Endothelial cell of umbilical vein (primary cell): ENCODE data around the gene IBSP. TPM values are rescaled to one million over a fixed set of nuclear protein-coding genes. Genes with fewer than 3 reads are reported as not detected.

Source experiments
- BruUV-seq: library from RNA; stranded (reverse); fragments of 400-500 nt; replicated peaks from 2 replicates; lab custom pipeline; 2021; lab: Mats Ljungman, UMichigan
- CTCF ChIA-PET: fragments of 300-600, 350-600 bp; sonication (Branson Sonifier 250); formaldehyde crosslinking; loops from one replicate; lab custom pipeline; 2021; ENCODE audit warnings: antibody characterized with exemption, inconsistent platforms; lab: Charles Lee
- POLR2A ChIA-PET: fragments of 300-600, 350-600 bp; sonication (Branson Sonifier 250); formaldehyde crosslinking; loops from one replicate; lab custom pipeline; 2021; ENCODE audit warnings: antibody characterized with exemption, inconsistent platforms; lab: Charles Lee
- DNase-seq: peaks from one replicate; pipeline ENCODE4 v3.0.0-alpha.2; 2011; ENCODE audit warnings: low read depth, low spot score
- FAIRE-seq: peaks from 2 replicates; lab custom pipeline; 2011; peaks lifted over from hg19 to GRCh38; lab: Jason Lieb, UNC
- H2AFZ ChIP-seq: 2 replicates; pipeline ENCODE4 v1.6.0; 2012; ENCODE audit warnings: low read depth, low read length, control low read depth, inconsistent platforms
- H3K27ac ChIP-seq: 2 replicates; pipeline ENCODE4 v1.5.1; 2011; ENCODE audit warnings: low read depth, mild to moderate bottlenecking, control low read depth, low read length, moderate library complexity; ENCODE audit not compliant: insufficient read depth
- H3K27me3 ChIP-seq, 2 experiments: 2 replicates each; pipeline versions ENCODE4 v1.6.0 to v1.6.1; 2011; ENCODE audit warnings: low read length in 2 of 2, mixed read lengths in 1 of 2; ENCODE audit not compliant: control insufficient read depth in 2 of 2, insufficient read depth in 2 of 2
- H3K36me3 ChIP-seq, 2 experiments: 2 replicates in 1 of 2; 3 replicates in 1 of 2; pipeline ENCODE4 v1.5.1; 2011; ENCODE audit warnings: low read length in 2 of 2, mild to moderate bottlenecking in 1 of 2, moderate library complexity in 1 of 2; ENCODE audit not compliant: control insufficient read depth in 2 of 2, insufficient read depth in 2 of 2; ENCODE audit errors: extremely low read depth in 1 of 2
- H3K4me1 ChIP-seq: 3 replicates; pipeline ENCODE4 v1.5.1; 2011; ENCODE audit warnings: mild to moderate bottlenecking, low read length; ENCODE audit not compliant: control insufficient read depth, insufficient read depth; ENCODE audit errors: extremely low read depth
- H3K4me2 ChIP-seq: 2 replicates; pipeline ENCODE4 v1.6.1; 2011; ENCODE audit warnings: low read length, control low read depth, mixed read lengths; ENCODE audit not compliant: insufficient read depth
- H3K4me3 ChIP-seq, 3 experiments: fragments of 200-600 bp in 1 of 3; sonication (generic), shearing (Covaris generic) in 1 of 3; replicated peaks in 1 of 3; 2 replicates each; pipeline ENCODE4 v1.5.1; 2011 to 2016; ENCODE audit warnings: control low read depth in 3 of 3, low read length in 3 of 3, mild to moderate bottlenecking in 2 of 3, inconsistent platforms in 1 of 3, low read depth in 1 of 3, moderate library complexity in 1 of 3; ENCODE audit not compliant: insufficient read depth in 1 of 3
- H3K79me2 ChIP-seq: 2 replicates; pipeline ENCODE4 v1.6.0; 2012; ENCODE audit warnings: low read length, inconsistent platforms; ENCODE audit not compliant: control insufficient read depth, insufficient read depth
- H3K9ac ChIP-seq: replicated peaks from 2 replicates; pipeline ENCODE3; 2011; ENCODE audit warnings: low read length, control low read depth; ENCODE audit not compliant: insufficient read depth; ENCODE audit errors: extremely low read depth
- H3K9me1 ChIP-seq: replicated peaks from 3 replicates; pipeline ENCODE4 v1.6.0; 2011; ENCODE audit warnings: mild to moderate bottlenecking, low read length; ENCODE audit not compliant: control insufficient read depth, insufficient read depth; ENCODE audit errors: extremely low read depth
- H3K9me3 ChIP-seq: replicated peaks from 2 replicates; pipeline ENCODE4 v1.5.1; 2012; ENCODE audit warnings: low read length, inconsistent platforms; ENCODE audit not compliant: control insufficient read depth, insufficient read depth
- H4K20me1 ChIP-seq: replicated peaks from 2 replicates; pipeline ENCODE3; 2011; ENCODE audit warnings: mild to moderate bottlenecking, low read length; ENCODE audit not compliant: control insufficient read depth, insufficient read depth; ENCODE audit errors: extremely low read depth
- CTCF ChIP-seq, 2 donors: IDR thresholded peaks; 1 replicate in 1 of 2; 2 replicates in 1 of 2; pipeline ENCODE4 v1.5.1; 2011; ENCODE audit warnings: low read length in 2 of 2, mild to moderate bottlenecking in 2 of 2, moderate library complexity in 2 of 2, control low read depth in 1 of 2, inconsistent platforms in 1 of 2, low read depth in 1 of 2; ENCODE audit not compliant: insufficient read depth in 1 of 2; ENCODE audit errors: extremely low read depth in 1 of 2
- EZH2 ChIP-seq: IDR thresholded peaks from 2 replicates; pipeline ENCODE4 v1.6.1; 2012; ENCODE audit warnings: borderline replicate concordance, low read depth, mild to moderate bottlenecking, moderate library complexity, low read length, inconsistent platforms; ENCODE audit not compliant: severe bottlenecking
- FOS ChIP-seq: IDR thresholded peaks from 2 replicates; pipeline ENCODE4 v1.6.1; 2011; ENCODE audit warnings: mild to moderate bottlenecking, low read length, moderate library complexity, borderline replicate concordance; ENCODE audit not compliant: insufficient read depth
- GATA2 ChIP-seq: IDR thresholded peaks from 2 replicates; pipeline ENCODE4 v1.7.0; 2011; ENCODE audit warnings: low read depth, mild to moderate bottlenecking, moderate library complexity, mixed read lengths, low read length; ENCODE audit not compliant: insufficient read length, insufficient read depth
- JUN ChIP-seq: IDR thresholded peaks from 2 replicates; pipeline ENCODE4 v1.6.1; 2011; ENCODE audit warnings: borderline replicate concordance, low read depth; ENCODE audit not compliant: insufficient read length, insufficient read depth
- MAX ChIP-seq: IDR thresholded peaks from 2 replicates; pipeline ENCODE4 v1.6.1; 2011; ENCODE audit not compliant: insufficient read depth, insufficient read length
- MYC ChIP-seq: IDR thresholded peaks from one replicate; pipeline ENCODE4 v1.6.1; 2011; ENCODE audit warnings: mild to moderate bottlenecking, low read depth, low read length
- POLR2A ChIP-seq: IDR thresholded peaks from 2 replicates; pipeline ENCODE4 v1.6.1; 2012; ENCODE audit warnings: low read depth, mild to moderate bottlenecking, control low read depth, low read length
- POLR2AphosphoS5 ChIP-seq: IDR thresholded peaks from 2 replicates; pipeline ENCODE4 v1.6.1; 2012; ENCODE audit warnings: low read depth, mild to moderate bottlenecking, control low read depth, low read length, moderate library complexity; ENCODE audit not compliant: insufficient read depth
- dilution Hi-C: fragments of 300-500 bp; cut with MboI; formaldehyde crosslinking; loops from one replicate; pipeline ENCODE4 v1.15.0; 2019; ENCODE audit warnings: low sequenced_read_pairs; ENCODE audit not compliant: extremely low pct_ligation_motif_present
- intact Hi-C: fragments of 100-400 bp; cut with micrococcal nuclease; formaldehyde crosslinking; loops from one replicate; pipeline ENCODE4 v1.10.0; 2022
- polyA plus RNA-seq, 4 experiments: library from polyadenylated mRNA; depleted of rRNA in 3 of 4; stranded (reverse) in 3 of 4; unstranded in 1 of 4; fragments of >200 nt; gene quantifications; 2 replicates each; pipeline versions ENCODE4 v1.2.1 to v1.2.3, GENCODE V29; 2011 to 2012; ENCODE audit warnings: missing spikeins in 1 of 4
- total RNA-seq: library from RNA; stranded (reverse); gene quantifications from 2 replicates; pipeline ENCODE4 v1.2.3, GENCODE V29; 2021

Gene IBSP
- total and polyA plus RNA-seq, 2 donors (not counting 3 experiments of a cell fraction or from before 2014, with no cell fraction given): not detected

- no TSS peak for BruUV-seq
These were observed 35.0 kb downstream of the IBSP start for GRCh38 chr4:87834401-87834800.

GRCh38 chr4:87835197-87835596 lies 35.8 kb downstream of the IBSP start:
- intact Hi-C loops: loop anchor here (5.0 kb wide), 1 partner anchor 483 kb away; no protein-coding TSS in a partner anchor
- ChIA-PET POLR2A (no interaction called here), CTCF (interaction anchor here (1.0 to 1.7 kb wide), 5 partner anchors 14 to 377 kb away, joined by 3 to 7 read pairs (median 3); no protein-coding TSS in a partner anchor)
- TF ChIP-seq CTCF (IDR thresholded peaks at IDR 0.05; ENCODE audit: extremely low read depth in 1 of 2, insufficient read depth in 1 of 2, low read depth in 1 of 2, low read length in 2 of 2) (no peak), GATA2 (no peak), MYC (no peak), FOS (no peak), MAX (no peak), POLR2AphosphoS5 (no peak), POLR2A (no peak), EZH2 (no peak), JUN (no peak)
- Histone ChIP-seq H3K79me2 (no peaks in the 10 kb centered on the region), H3K27me3 (peaks cover 8 to 9% of the 10 kb centered on the region in 2 experiments), H3K9me3 (no peaks in the 10 kb centered on the region), H3K4me3 (no peak overlapping the region), H3K9me1 (no peaks in the 10 kb centered on the region), H4K20me1 (no peaks in the 10 kb centered on the region), H3K4me2 (no peak overlapping the region), H3K36me3 (no peaks in the 10 kb centered on the region), H3K4me1 (no peaks in the 10 kb centered on the region), H2AFZ (no peak overlapping the region), H3K9ac (no peak overlapping the region), H3K27ac (no peak overlapping the region)
- no TSS peak for BruUV-seq
- dilution Hi-C loops: no loop called here
- DNase-seq: no peak
- FAIRE-seq: no peak

More at GRCh38 chr4:87834401-87834800, 35.0 kb downstream of the IBSP start:
- Histone ChIP-seq H3K36me3 (no peaks in the 10 kb centered on the region), H3K9ac (no peak overlapping the region), H2AFZ (no peak overlapping the region), H3K27ac (no peak overlapping the region), H3K9me1 (no peaks in the 10 kb centered on the region), H3K79me2 (no peaks in the 10 kb centered on the region), H3K4me3 (no peak overlapping the region), H4K20me1 (no peaks in the 10 kb centered on the region), H3K9me3 (no peaks in the 10 kb centered on the region), H3K4me1 (no peaks in the 10 kb centered on the region), H3K27me3 (peaks cover 6 to 8% of the 10 kb centered on the region in 2 experiments), H3K4me2 (no peak overlapping the region)
- ChIA-PET POLR2A (no interaction called here), CTCF (interaction anchor here (1.0 to 1.7 kb wide), 5 partner anchors 15 to 377 kb away, joined by 3 to 7 read pairs (median 3); no protein-coding TSS in a partner anchor)
- no peak for DNase-seq
- no peak for FAIRE-seq
- dilution Hi-C loops (no loop called here), intact Hi-C loops (no loop called here)
- TF ChIP-seq POLR2AphosphoS5: no peak
